GM21786 (cell line): Measurements from ENCODE around the gene ARHGAP15.
"Not testable (repeated sequence)": the region's sequence is repeated elsewhere in the genome, so short reads cannot be mapped to it uniquely, and the experiment has no call there.

Experiments used
- ATAC-seq: cut with Tn5 transposase; IDR thresholded peaks from one replicate; pipeline ENCODE4 v1.9.1; 2021; ENCODE audit not compliant: unreplicated experiment

ARHGAP15 gene

GRCh38 chr2:143521396-143521795, 392.2 kb downstream of the ARHGAP15 start:
- no peak for ATAC-seq

DNA sequence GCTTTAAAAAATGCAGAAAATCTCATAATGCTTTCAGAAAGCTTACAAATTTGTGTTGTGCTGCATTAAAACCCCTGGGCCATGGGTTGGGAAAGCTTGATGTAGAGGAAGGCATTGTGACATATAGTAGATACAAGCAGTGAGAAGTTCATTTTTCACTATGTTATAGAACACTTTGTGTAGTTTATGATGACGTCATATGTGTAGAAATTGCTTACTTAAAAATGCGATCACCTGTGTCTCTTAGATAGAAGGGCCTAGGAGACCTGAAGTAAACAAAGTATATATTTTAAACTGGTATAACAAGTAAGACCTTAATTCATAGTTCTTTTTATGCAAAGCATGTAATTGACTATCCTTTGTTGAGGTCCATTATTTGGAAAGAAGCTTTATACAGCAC, 393.5 kb downstream of the ARHGAP15 start:
- ATAC-seq, result no peak

DNA sequence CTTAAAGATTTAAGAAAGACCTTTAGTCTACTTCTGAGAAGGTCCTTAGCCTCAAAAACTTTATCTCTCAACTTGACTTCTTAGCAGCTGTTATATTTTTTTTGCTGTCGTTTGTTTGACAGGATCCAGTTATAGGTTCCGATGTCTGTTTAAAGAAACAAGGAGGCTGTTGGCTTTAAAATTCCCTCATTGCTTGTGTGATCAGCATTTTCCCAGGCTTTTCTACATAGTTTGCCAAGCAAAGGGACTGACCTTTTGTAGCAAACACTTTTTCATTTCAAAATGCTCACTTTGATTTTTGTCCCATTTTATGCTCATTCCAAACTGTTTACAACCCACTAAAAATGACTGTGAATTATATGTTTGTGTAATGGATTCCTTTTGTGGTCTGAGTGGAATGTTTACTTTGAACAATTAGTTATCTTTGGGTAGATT, 394.9 kb downstream of the ARHGAP15 start:
- no peak for ATAC-seq

DNA sequence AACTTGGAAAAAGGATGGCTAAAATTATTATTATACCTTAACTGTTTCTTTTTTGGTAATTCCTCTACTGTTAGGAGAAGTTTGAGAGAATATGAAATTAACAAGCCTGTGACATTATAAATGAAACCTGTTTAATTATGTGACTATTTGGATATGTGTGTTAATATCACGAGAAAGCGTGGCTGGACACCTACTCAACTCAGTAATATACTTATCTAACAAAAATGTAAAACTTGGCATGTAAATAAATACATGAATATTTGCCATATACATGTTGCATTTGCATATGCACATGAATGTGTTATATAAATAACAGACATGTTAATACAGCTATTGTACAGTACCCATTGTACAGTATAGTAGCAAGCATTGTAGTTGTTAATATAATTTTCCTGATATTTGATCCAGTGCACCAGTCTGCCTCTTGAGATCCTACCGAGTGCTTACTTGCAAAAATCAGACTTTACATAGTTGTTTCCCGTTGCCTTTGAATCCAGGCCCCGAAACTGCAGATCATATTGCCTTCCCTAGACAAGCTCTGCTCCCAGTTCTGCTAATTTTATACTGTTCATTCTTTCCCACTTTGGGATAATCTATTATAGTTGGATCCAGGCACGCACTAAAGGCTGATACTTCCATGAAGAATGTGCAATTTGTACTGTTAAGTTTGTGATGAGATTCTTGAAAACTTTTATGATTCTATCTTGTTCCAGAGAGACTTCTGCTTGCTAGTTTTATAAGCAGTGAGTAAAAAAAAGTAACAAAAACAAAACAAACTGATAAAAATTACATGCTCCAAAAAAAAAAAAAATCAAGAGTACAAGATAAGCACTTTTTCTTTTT, 395.6 kb downstream of the ARHGAP15 start:
- no peak for ATAC-seq

GRCh38 chr2:143525402-143525860, 396.2 kb downstream of the ARHGAP15 start:
- no peak for ATAC-seq

DNA sequence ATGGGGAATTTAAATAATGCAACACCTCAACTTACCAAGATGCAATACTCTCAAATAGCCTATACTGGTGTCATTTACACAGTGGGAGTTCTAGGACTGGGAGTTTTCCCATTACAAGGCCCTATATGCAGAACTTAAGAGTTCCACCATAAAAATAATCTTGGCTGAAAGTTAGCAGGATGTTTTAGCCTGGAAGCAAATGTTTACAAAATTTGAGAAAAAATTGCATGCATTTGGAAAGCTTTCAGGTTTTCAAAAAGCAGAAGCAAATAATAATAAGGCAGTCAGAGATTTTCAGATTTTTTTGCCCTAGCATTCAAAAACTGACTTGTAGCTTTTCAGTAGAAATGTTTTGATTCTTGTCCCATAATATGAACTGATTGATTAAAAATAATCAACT, 397.3 kb downstream of the ARHGAP15 start:
- no peak for ATAC-seq

- ATAC-seq, result no peak
Observed at GRCh38 chr2:143528021-143528420, 398.8 kb downstream of the ARHGAP15 start.

DNA sequence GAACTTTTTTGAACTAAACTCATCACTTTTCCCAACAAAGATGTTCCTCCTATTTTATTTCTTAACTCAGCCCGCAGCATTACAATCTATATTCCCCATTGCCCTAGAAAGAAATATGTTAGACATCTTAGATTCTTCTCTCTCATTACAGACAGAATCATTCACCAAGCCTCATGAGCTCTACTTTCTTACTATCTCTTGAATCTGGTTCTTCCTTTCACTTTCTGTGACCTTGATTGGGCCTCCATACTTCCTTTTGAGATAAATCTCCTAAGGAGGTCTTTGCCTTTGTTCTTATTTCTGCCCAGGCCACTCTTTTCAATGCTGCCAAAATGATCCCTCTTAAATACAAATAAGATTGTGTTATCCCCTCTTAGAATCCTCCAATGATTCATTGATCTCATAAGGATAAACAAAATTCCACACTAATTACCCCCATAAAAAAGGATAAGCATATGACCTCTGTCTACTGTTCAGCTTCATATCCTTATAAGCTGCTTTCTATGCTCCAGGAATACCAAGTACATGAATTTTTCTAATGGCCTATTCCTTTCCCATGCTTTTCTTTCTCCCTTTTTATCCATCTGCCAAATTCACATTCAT, 400.0 kb downstream of the ARHGAP15 start:
- no peak for ATAC-seq

DNA sequence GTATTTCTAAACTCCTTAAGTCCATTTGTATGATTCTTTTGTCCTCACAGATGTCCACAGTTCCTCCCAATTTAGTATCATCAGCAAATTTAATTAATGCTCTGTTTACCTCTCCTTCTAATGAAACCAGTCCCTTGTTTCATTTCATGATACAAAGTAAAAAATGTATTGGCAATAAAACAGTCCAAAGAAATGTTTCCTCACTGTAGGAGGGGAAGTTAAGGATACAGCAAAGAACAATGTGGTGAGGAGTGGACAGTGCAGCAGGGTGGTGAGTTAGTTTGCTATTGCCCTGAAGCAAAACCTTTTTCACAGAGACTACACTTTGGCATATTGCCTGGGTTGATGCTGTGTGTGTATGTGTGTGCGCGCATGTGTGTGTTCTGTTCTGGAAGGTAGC, 401.5 kb downstream of the ARHGAP15 start:
- no peak for ATAC-seq

- no peak for ATAC-seq
Observed at GRCh38 chr2:143532061-143532460, 402.8 kb downstream of the ARHGAP15 start.

DNA sequence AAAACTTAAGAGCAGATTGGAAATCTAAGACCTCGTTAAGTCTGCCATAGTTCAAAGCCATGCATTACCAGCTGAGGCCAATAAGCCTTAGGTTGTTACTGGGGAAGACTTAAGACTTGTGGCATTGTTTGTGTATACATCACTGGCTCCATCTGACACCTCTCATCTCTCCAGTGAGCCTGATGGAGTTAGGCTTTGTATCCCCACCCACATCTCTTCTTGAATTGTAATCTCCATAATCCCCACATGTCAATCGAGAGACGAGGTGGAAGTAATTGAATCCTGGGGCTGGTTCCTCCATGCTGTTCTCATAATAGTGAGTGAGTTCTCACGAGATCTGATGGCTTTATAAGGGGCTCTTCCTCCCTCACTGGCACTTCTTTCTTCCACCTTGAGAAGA, 404.6 kb downstream of the ARHGAP15 start:
- no peak for ATAC-seq

GRCh38 chr2:143535802-143536201, 406.6 kb downstream of the ARHGAP15 start:
- no peak for ATAC-seq

GRCh38 chr2:143541899-143542298, 412.7 kb downstream of the ARHGAP15 start:
- not testable (repeated sequence) for ATAC-seq

- no peak for ATAC-seq
Observed at GRCh38 chr2:143545059-143545948, 416.1 kb downstream of the ARHGAP15 start.

DNA sequence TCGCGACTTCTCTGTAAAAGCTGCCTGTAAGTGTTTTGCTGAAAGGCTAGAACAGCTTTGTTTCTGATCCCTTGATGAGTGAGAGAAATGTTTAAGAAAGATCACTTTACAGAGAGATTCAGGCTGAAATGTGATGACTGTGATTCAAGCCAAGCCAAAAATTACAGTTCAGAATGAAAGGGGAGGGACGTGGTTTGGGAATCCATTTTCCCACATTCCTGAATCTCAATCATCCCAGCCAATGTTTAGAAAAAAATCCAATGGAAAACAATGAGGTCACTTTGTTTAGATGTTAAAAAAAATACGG, 416.7 kb downstream of the ARHGAP15 start:
- no peak for ATAC-seq

DNA sequence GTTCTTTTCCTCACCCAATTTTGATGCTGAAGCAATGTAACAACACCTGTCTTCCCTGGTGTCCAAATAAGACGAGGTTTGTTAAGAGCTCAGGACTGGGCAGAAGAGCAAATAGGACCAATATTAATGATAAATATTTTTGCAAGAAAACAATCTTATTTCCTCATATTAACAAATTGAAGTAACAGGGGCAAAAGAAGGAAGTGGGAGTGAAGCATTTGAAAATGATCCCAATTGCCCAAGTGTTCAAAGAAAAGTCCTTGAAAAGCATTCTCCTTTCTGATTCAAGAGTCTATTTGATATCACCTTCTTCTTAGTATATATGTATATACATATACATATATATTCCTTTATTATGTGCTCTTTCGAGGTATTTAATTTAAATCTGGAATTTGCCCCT, 418.8 kb downstream of the ARHGAP15 start:
- ATAC-seq, result no peak

DNA sequence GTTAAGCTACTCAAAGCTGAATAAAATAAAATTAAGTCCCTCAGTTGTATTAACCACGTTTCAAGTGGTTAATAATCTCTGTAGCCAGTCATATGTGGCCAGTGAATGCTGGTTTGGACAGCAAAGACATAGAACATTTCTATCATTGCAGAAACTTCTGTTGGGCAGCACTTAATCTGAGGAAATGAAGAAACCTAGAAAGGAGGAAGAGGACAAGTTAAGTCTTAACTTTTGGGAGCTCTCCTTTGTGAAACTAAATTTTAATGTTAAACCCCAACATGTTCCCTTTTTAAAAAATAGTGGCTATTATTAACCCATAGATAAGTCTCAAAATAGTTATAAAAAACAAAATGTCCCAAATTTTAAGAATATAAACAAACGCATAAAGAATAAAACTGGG, 421.3 kb downstream of the ARHGAP15 start:
- no peak for ATAC-seq

DNA sequence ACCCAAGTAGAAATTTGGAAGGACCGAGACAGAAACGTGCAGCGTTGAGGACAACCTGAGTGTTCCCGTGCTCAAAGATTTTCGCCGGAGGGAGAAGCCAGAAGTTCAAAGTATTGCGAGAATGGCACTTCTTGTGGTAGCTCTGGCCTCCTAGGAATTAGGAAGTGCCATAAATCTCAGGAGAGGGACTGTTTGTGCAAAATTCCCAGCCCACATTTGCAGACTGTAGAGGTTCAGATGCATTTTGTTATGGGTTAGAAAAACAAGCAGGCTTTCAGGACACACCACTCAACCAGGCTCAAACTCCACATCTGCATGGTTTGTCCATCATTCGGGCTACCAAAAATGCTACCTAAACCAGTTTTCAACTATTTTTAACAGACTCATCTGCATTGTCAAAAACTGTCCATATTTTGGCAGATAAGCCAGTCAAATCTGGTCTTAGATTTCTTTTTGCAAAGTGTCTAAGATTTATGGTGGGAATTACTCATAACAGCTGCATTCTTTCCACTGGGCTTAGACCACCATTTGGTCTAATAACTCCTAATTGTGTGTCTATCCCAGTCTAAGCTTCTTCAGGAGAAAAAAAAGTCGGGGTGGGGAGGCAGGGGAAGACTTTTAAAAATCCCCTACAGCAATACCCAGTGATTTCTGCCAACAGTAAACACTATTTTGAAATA, 422.9 kb downstream of the ARHGAP15 start:
- ATAC-seq, result no peak

GRCh38 chr2:143553261-143553660, 424.0 kb downstream of the ARHGAP15 start:
- ATAC-seq, result peak; percentile 56

GRCh38 chr2:143558665-143559064, 429.4 kb downstream of the ARHGAP15 start:
- no peak for ATAC-seq

DNA sequence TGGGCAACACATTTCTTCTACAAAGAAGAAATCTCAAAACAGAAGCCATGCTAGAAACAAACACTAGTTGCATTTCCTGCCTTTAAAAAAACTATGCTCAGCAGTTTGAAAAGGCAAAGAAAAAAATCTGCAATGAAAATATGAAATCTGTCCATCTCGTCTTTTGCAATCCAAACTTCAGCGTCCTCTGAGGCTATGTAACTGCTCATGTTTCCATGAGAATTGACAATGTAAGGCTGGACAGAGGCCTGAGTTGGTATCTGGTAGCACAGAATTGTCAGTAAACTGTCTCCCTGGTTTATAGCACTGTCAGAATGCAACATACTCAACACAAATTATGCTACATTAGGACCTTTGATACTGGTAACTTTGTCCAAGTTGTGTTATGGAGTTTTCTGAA, 429.9 kb downstream of the ARHGAP15 start:
- no peak for ATAC-seq
